HepG2 (cell line): ENCODE measurements around the gene FASTKD3. TPM values are rescaled to one million over a fixed set of nuclear protein-coding genes. Genes with fewer than 3 reads are reported as not detected.
A peak's percentile ranks its signal among the peaks of the same experiment; 100 is the strongest.

Experiments
- ATAC-seq: fragments of 200-7000 bp; cut with Tn5 transposase; 3 replicates; pipeline ENCODE4 v1.9.1; 2020; ENCODE audit warnings: mild to moderate bottlenecking, moderate library complexity
- BruUV-seq: library from RNA; stranded (reverse); fragments of 400-500 nt; replicated peaks from 2 replicates; lab custom pipeline; 2021; lab: Mats Ljungman, UMichigan
- CTCF ChIA-PET: fragments of 300-600 bp; formaldehyde crosslinking; extraction: SDS; loops from one replicate; lab custom pipeline; 2021; ENCODE audit warnings: low total read pairs, inconsistent platforms, low intra/inter-chr PET ratio; lab: Yijun Ruan, JAX
- POLR2A ChIA-PET: fragments of 350-600 bp; sonication (Branson Sonifier 250); formaldehyde crosslinking; loops from one replicate; lab custom pipeline; 2020; ENCODE audit warnings: antibody characterized with exemption, inconsistent platforms; lab: Yijun Ruan, JAX
- DNase-seq: peaks from one replicate; pipeline ENCODE4 v3.0.0-alpha.2; 2015; ENCODE audit warnings: low spot score
- FAIRE-seq: peaks from 3 replicates; lab custom pipeline; 2011; peaks lifted over from hg19 to GRCh38; lab: Jason Lieb, UNC
- H2AFZ ChIP-seq: one replicate; pipeline ENCODE4 v1.6.1; 2011; ENCODE audit warnings: low read length, inconsistent platforms
- H3K27ac ChIP-seq: fragments of 300-600 bp; 3 replicates; pipeline ENCODE4 v1.8.0; 2011; ENCODE audit warnings: mixed run types, mild to moderate bottlenecking, mixed read lengths, low read length, inconsistent platforms; ENCODE audit not compliant: insufficient read depth; ENCODE audit errors: extremely low read length
- H3K27me3 ChIP-seq, 2 experiments: fragments of 200-600 bp in 1 of 2; 2 replicates in 1 of 2; 3 replicates in 1 of 2; pipeline versions ENCODE4 v1.6.0 to v1.8.0; 2011; ENCODE audit warnings: low read length in 2 of 2, mild to moderate bottlenecking in 2 of 2, moderate library complexity in 2 of 2, inconsistent platforms in 1 of 2; ENCODE audit not compliant: insufficient read depth in 2 of 2, control insufficient read depth in 1 of 2
- H3K36me3 ChIP-seq, 2 experiments: fragments of 200-600 bp in 1 of 2; replicated peaks in 1 of 2; 2 replicates in 1 of 2; 3 replicates in 1 of 2; pipeline versions ENCODE4 v1.5.1 to v1.8.0; 2011; ENCODE audit warnings: low read length in 2 of 2, inconsistent platforms in 1 of 2; ENCODE audit not compliant: insufficient read depth in 2 of 2, control insufficient read depth in 1 of 2
- H3K4me1 ChIP-seq: 2 replicates; pipeline ENCODE4 v1.5.1; 2012; ENCODE audit warnings: low read length, inconsistent platforms; ENCODE audit not compliant: insufficient read depth
- H3K4me2 ChIP-seq: 2 replicates; pipeline ENCODE4 v1.6.0; 2011; ENCODE audit warnings: low read depth, low read length, inconsistent platforms
- H3K4me3 ChIP-seq, 3 experiments: fragments of 200-600 bp in 1 of 3; sonication (generic), shearing (Covaris generic) in 1 of 3; replicated peaks in 1 of 3; 2 replicates each; pipeline ENCODE4 v1.5.1; 2011 to 2016; ENCODE audit warnings: low read length in 3 of 3, inconsistent platforms in 2 of 3, low read depth in 2 of 3, mild to moderate bottlenecking in 2 of 3, control low read depth in 1 of 3, mixed read lengths in 1 of 3; ENCODE audit not compliant: insufficient read depth in 1 of 3
- H3K79me2 ChIP-seq: one replicate; pipeline ENCODE4 v1.6.1; 2011; ENCODE audit warnings: low read length, inconsistent platforms; ENCODE audit not compliant: insufficient read depth
- H3K9ac ChIP-seq: 2 replicates; pipeline ENCODE4 v1.6.0; 2011; ENCODE audit warnings: mild to moderate bottlenecking, low read depth, low read length, inconsistent platforms; ENCODE audit not compliant: insufficient read depth
- H3K9me3 ChIP-seq: 2 replicates; pipeline ENCODE4 v1.5.1; 2012; ENCODE audit warnings: mild to moderate bottlenecking, low read length
- H4K20me1 ChIP-seq: 2 replicates; pipeline ENCODE4 v1.6.0; 2011; ENCODE audit warnings: inconsistent platforms, mild to moderate bottlenecking, low read length, moderate library complexity; ENCODE audit not compliant: insufficient read depth
- AHDC1 ChIP-seq: sonication (generic); formaldehyde crosslinking; IDR thresholded peaks from 2 replicates; pipeline ENCODE4 v1.5.1; 2020; ENCODE audit warnings: mild to moderate bottlenecking, missing genetic modification reagents, borderline replicate concordance
- ARID2 ChIP-seq: sonication (generic); formaldehyde crosslinking; IDR thresholded peaks from 2 replicates; pipeline ENCODE4 v1.8.1; 2022; ENCODE audit warnings: mild to moderate bottlenecking, missing genetic modification reagents, borderline replicate concordance
- GPBP1L1 ChIP-seq: sonication (generic); formaldehyde crosslinking; IDR thresholded peaks from 2 replicates; pipeline ENCODE4 v1.5.0; 2020; ENCODE audit warnings: mild to moderate bottlenecking, missing genetic modification reagents
- KAT2B ChIP-seq: fragments of 150-350 bp; IDR thresholded peaks from 2 replicates; pipeline ENCODE4 v1.6.1; 2014; ENCODE audit warnings: low read depth, low read length, borderline replicate concordance
- MAF1 ChIP-seq: sonication (generic); formaldehyde crosslinking; IDR thresholded peaks from 2 replicates; pipeline ENCODE4 v1.5.0; 2020; ENCODE audit warnings: missing genetic modification reagents, borderline replicate concordance
- REL ChIP-seq: sonication (generic); formaldehyde crosslinking; conservative IDR thresholded peaks from 2 replicates; pipeline ENCODE4 v1.8.0; 2022; ENCODE audit warnings: mild to moderate bottlenecking, missing genetic modification reagents, moderate library complexity
- U2AF2 ChIP-seq: fragments of 200-400 bp; formaldehyde crosslinking; IDR thresholded peaks from 2 replicates; pipeline ENCODE4 v1.6.1; 2017; ENCODE audit warnings: low read depth, mild to moderate bottlenecking, low read length
- ZNF160 ChIP-seq: sonication (generic); formaldehyde crosslinking; IDR thresholded peaks from 2 replicates; pipeline ENCODE4 v1.8.0; 2022; ENCODE audit warnings: mild to moderate bottlenecking, inconsistent platforms, missing genetic modification reagents
- ZNF274 ChIP-seq: sonication (generic); formaldehyde crosslinking; IDR thresholded peaks from 2 replicates; pipeline ENCODE4 v1.5.1; 2020; ENCODE audit warnings: mild to moderate bottlenecking, missing genetic modification reagents
- WGBS: methylation state at CpG from one replicate; pipeline ENCODE4 v1.1.6; 2017; ENCODE audit warnings: low lambda C conversion rate; 5-methylcytosine and 5-hydroxymethylcytosine counted together
- in situ Hi-C: cut with HindIII; loops from 2 replicates; pipeline ENCODE4 v1.10.0; 2017; ENCODE audit warnings: low pct_unique_long_range_greater_than_20kb; ENCODE audit not compliant: extremely low pct_ligation_motif_present
- intact Hi-C: fragments of 100-400 bp; cut with micrococcal nuclease; formaldehyde crosslinking; loops from one replicate; pipeline ENCODE4 v1.10.0; 2022; ENCODE audit not compliant: unreplicated experiment
- polyA plus RNA-seq, 8 experiments: library from polyadenylated mRNA; depleted of rRNA in 3 of 8; stranded (reverse) in 7 of 8; unstranded in 1 of 8; fragments of >200 nt; fragmentation: Illumina TruSeq in 4 of 8; extraction: Trizol in 4 of 8; gene quantifications; 2 replicates each; pipeline versions ENCODE4 v1.2.1 to v1.2.3, GENCODE V29; 2011 to 2016; ENCODE audit warnings: low read depth in 4 of 8, missing spikeins in 1 of 8, mixed read lengths in 1 of 8; ENCODE audit not compliant: insufficient read depth in 1 of 8
- total RNA-seq, 5 experiments: library from RNA; depleted of rRNA; stranded (reverse); fragments of >200 nt; fragmentation: Illumina TruSeq; extraction: Trizol; gene quantifications; 2 replicates each; pipeline ENCODE4 v1.2.3, GENCODE V29; 2016; ENCODE audit warnings: low read depth in 1 of 5

The FASTKD3 gene
- total and polyA plus RNA-seq, 2 of the 13 experiments (the other 11 are each of a cell fraction or from before 2014, with no cell fraction given): 6.9 to 17.8 TPM

GRCh38 chr5:7908317-7908716 is 39.5 kb upstream of the FASTKD3 start:
- no peak for DNase-seq
- Histone ChIP-seq H3K9me3 (peaks cover 15% of the 10 kb centered on the region), H3K4me1 (no peaks in the 10 kb centered on the region), H4K20me1 (no peaks in the 10 kb centered on the region), H3K27me3 (no peaks in the 10 kb centered on the region), H3K79me2 (no peaks in the 10 kb centered on the region), H3K36me3 (0 out of 5 replicates have a peak, but pooled peaks cover 0 to 1% of the 10 kb centered on the region in 2 experiments), H3K4me3 (no peak overlapping the region), H3K4me2 (no peak overlapping the region), H3K27ac (no peak overlapping the region), H3K9ac (no peak overlapping the region), H2AFZ (no peak overlapping the region)
- intact Hi-C loops: no loop called here
- no peak for ATAC-seq
- TF ChIP-seq ZNF160 (peak; percentile 93; the same call in 1 of the 2 replicates), ZNF274 (CRISPR knock-in tag) (no peak), ARID2 (CRISPR knock-in tag) (no peak), U2AF2 (no peak), GPBP1L1 (no peak), KAT2B (no peak), MAF1 (CRISPR knock-in tag) (no peak)
- no peak for FAIRE-seq
- ChIA-PET POLR2A (no interaction called here), CTCF (no interaction called here)
- in situ Hi-C loops: no loop called here
- WGBS: 95% methylated on average over 1 of the region's 1 CpG
- BruUV-seq: no TSS peak

- ChIA-PET CTCF (no interaction called here), POLR2A (no interaction called here)
- Histone ChIP-seq H4K20me1 (no peaks in the 10 kb centered on the region), H2AFZ (no peak overlapping the region), H3K4me2 (no peak overlapping the region), H3K27ac (no peak overlapping the region), H3K36me3 (0 out of 5 replicates have a peak, but pooled peaks cover 0 to 1% of the 10 kb centered on the region in 2 experiments), H3K4me1 (no peaks in the 10 kb centered on the region), H3K9ac (no peak overlapping the region), H3K4me3 (no peak overlapping the region), H3K9me3 (peaks cover 15% of the 10 kb centered on the region), H3K27me3 (no peaks in the 10 kb centered on the region), H3K79me2 (no peaks in the 10 kb centered on the region)
- BruUV-seq: no TSS peak
- WGBS: 100% methylated on average over 1 of the region's 1 CpG
- ATAC-seq (no peak), FAIRE-seq (no peak), DNase-seq (no peak)
- in situ Hi-C loops: no loop called here
- intact Hi-C loops: no loop called here
- no peak for TF ChIP-seq AHDC1 (CRISPR knock-in tag)
- no peak for TF ChIP-seq REL (CRISPR knock-in tag)
Measured at GRCh38 chr5:7907612-7908011, 38.8 kb upstream of the FASTKD3 start.
